HG03442 (cell line): Measurements from ENCODE around the gene ETV3.

ENCODE experiments used
- ATAC-seq: cut with Tn5 transposase; IDR thresholded peaks from one replicate; pipeline ENCODE4 v1.9.1; 2021; ENCODE audit warnings: mild to moderate bottlenecking, moderate library complexity; ENCODE audit not compliant: unreplicated experiment

ETV3 gene

DNA sequence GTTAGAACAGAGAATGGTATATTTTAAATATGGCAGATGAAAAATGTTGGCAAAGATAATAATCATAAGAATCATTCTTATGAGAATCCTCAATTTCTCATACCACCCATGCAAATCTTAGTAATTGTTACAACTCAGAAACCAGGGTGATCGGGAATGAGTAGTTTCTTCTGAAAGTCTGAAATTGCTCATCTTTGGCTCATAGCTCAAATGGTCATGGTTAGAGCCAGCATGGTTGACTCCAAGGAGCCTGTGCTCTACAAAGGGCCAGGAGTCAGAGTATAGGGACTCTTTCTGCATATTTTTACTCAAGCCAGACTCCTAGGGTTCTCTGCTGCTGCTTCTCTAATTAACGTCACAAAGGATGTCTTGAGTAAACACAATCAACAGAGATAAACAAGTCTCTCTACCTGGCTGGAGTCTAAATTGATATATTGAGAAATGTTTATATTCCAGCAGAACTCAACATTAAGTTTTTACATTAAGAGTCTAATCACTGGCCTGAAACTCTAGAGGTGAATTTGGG is 1.9 kb upstream of the ETV3 start:
- no peak for ATAC-seq

DNA sequence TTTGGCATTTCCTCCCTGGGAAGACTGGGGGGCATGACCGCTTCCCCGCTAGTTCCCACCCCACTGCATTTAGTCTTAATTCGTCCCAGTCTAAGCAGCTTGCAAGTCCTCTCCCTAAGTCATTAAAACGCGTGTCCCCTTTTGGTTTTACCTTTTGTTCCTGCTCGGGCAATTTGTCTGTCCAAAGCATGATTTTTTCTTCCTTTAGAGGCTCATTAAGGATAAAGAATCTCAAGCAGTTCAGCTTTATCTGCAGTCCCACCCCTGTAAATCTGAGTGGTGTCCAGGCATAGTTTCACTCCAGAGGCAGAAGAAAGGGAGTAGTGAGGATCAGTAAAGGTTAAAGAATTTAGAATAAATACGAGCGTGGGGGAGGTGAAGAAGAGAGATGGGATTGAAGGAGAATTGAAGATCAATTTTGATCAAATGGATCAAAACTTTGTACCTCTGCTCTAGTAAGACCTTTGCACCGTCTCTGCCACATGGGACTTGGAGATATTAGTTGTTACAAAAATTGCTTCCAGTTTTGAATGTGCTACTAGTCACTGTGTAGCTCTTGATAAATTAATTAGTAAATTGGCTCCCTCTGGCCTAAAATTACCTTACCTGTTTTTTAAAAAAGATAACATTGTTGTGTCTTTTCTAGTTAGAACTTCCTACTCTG is 989 bp upstream of the ETV3 start:
- no peak for ATAC-seq

DNA sequence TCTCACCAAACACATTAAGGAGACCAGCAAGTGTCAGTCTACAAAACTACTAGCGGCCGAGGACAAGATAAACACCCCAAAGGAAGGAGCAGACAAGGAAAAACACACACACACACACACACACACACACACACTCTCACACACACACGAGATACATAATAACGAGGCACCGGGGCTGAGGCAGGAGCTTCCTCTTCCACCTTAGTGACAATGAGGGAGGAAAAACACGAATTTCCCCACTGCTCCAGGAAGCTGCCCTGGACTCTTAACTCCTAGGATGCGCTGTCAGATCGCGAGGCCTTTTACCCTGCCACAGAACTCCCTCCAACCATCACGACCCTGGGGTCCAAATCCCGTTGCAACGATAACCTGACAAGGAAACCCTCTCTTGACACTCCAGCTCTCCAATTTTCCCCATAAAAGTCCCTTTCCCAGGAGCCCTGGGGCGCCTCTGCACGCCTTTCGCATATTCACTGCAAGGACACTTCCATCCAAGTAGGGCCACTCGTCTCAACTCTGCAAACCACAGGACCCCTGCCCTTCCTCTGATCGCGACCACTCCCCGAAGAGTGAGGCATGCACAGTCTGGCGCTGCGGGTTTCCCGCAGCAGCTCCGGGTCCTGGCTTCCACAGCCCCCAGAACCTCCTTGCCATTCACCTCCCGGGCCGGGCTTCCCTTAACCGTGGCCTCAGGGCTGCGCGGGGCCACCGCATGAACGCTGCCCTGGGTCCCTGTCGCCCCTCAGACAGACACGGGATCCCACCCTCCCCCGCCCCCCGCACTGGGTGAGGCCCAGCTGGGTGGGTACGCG is 581 bp downstream of the ETV3 start:
- peak; percentile 2 for ATAC-seq

DNA sequence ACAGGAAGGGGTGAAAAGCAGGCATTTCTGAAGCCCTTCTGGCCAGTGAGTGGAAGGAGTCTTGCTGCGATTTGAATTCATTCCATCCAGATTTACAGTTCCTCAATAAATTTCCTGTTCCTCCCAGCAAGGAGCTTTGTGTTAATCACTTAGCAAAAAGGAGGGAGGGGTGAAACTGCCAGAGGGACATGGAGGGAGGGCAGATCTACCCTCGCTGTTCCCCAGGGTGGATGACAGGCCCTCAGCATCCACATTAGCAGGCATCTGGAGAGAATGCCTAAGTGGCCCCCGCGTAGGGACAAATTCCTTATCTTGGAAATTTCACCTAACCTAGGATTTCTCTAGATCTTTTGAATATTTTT is 1.2 kb downstream of the ETV3 start:
- no peak for ATAC-seq

DNA sequence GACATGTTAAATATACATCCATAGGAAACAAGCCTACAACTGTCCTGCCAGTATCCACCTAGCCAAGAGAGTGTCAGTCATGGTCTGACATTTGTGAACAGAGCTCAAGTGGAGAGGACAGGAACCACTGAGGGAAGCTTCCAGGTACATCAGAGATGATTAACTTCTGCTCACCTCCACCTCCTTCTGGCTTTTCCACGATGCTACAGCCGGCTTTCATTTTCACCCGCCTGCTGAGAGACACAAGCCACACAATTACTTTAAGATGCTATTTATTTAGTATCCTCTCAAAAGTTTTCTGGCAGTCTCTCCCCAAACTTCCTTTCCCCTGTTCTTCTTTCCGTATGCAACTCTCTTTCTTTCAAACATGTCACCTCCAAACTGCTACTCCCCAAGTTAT is 2.1 kb downstream of the ETV3 start:
- ATAC-seq, result no peak

DNA sequence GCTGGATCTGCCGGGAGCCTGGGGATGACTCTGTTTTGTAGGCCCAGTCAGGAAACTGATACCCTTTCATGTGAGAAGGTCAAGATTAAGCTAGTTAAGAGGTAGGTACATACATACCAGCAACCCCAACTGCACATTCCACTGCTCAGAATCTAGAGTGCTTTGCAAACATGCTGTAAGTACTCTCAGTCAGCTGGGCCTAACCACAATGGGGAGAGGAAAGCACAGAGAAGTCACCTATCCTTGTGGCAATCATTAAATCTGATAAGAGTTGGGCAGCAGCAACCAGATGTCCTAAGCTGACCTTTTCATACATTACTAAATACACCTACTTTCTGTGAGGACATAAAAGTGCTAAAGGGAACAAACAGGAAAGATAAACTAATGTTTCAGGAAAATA is 2.5 kb downstream of the ETV3 start:
- ATAC-seq, result no peak

DNA sequence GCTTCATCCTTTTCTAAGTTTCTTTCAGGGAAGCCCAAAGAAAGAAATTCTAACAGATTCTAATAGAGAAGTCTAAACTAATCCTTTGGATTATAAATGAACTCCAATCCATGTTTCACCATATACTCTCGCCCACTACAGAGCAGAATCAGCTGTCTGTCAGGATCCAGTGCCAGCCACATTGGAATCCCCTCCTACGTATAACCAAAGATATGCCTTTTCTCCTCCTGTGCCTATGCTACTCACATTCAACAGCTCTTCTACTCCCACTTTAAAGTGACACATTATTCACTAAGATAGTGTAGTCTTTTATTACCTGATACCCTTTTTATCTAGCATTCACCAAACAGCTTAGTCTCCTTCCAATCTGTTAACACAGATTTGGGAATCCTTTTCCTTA is 3.1 kb downstream of the ETV3 start:
- no peak for ATAC-seq

DNA sequence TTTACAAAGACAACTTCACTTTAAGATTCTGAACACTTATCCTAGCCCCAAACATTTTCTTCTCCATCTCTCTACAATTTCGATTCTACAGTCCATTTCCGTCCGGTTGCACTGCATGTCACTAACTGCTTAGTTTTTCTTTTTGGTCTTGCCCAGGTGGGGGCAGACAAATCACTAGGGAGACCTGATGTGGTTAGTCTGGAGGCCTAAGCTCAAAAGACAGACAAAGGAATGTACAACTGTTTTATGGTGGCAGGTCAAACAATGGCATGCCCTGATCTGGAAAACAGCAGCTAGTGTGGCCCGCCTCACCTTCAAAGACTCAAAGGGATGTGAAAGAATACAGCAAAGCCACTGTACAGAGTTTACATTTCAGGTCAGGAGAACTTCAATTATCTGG is 3.8 kb downstream of the ETV3 start:
- ATAC-seq, result no peak

DNA sequence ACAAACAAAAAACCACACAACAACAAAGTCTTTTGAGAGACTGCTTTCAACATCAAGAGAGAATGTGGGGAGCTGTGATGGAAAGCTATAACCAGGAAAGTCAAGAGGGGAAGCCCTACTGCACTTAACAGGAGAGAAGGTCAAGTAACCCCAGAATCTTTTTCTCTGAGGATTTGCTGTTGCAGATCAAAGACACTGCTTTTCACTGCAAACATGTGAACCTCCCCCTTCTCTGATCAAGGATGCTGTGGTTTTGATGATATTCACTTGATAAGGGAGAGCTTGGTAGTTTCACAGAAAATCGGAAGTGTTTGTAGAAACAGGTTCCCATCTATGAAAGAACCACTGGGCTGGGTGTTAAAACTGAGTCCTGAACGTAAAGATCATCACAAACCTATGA is 4.8 kb downstream of the ETV3 start:
- ATAC-seq, result no peak

DNA sequence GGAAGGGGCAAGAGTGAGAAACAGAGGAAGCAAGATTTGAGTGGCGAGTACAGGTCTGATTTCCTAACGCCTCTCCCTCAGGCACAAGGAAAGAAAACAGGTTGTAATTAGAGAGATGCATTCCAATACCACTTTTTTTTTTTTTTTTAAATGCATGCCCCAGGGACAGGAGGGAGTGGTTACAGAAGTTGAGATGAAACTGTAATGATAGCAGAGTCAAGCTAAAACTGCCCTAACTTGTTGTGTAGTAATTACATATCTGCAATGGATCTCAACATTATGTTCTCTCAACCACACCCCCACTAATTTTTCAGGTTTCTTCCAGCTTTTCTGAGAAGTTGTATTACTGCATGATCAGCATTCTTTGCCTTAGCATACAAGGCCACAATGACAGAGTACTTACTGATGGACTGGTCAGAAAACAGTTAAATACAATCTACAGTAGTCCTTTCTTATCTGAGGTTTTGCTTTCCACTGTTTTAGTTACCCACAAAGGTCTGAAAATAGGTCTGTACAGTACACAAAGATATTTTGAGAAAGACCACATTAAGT is 5.5 kb downstream of the ETV3 start:
- ATAC-seq, result no peak

DNA sequence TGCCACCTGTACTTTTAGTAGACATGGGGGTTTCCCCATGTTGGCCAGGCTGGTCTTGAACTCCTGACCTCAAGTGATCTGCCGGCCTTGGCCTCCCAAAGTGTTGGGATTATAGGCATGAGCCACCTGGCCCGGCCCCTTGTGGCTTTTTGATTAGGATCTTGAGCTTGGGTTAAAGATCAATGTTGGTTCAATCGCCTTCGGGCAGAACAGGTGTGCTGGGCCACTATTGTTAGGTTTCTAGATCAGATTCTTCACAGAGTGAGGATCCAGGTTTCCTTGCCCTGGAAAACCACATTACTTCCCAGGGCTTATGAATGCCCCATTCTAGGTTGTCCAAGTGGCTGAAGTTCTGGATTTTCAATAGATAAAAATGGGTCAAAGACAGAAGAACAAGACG is 6.1 kb downstream of the ETV3 start:
- no peak for ATAC-seq

DNA sequence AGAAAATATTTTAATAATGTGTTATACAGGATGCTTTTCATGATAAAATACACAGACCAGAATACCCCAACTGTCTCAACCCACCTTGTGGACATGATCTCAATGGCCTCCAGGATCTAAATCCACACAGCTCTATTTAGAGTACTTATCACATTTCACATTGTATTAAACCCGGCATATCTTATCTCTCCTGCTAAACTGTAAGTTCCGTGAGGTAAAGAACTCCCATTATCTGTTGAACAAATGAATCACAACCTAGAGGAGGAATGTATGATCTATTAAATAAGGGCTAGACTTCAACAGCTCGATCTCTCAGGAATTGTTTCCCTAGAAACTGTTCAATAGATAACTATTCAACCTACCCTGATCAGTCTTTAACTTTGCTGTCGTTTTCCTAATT is 6.9 kb downstream of the ETV3 start:
- no peak for ATAC-seq

DNA sequence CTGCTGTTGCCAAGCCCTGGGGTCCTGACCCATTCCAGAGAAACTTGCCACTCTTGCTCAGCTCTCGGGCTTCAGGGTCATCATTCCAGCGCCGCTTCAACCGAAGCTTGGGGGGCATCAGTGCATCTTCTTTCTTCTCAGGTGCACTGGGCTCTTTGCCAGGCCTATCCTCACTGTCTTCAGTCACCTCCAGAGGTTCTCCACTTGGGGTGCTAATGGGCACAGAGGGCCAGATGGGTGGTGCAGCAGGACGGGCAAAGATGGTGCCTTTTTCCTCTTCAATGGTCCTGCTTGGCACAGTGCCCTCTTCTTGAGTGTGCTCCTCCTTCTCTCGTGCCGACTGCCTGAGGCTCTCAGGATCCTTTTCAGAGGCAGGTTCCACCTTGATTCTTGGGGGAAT is 13.3 kb downstream of the ETV3 start:
- no peak for ATAC-seq

DNA sequence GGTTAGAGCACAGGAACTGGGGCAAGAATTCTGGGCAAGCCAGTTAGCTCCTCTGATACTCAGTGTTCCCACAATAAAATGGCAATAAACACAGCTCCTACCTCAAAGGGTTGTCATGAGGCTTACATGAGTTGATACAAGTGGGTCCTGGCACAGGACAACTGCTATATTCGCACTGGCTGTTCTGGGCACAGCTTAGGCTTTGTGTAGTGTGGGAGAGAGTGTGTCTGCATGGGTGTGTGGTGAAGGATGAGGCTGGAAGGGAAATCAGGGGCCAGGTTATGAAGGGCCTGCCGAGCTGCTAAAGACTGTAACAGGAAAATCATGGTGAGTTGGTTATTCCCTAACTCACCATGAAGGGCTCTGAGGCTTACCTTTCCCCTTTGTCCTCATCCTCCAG is 18.7 kb downstream of the ETV3 start:
- no peak for ATAC-seq

DNA sequence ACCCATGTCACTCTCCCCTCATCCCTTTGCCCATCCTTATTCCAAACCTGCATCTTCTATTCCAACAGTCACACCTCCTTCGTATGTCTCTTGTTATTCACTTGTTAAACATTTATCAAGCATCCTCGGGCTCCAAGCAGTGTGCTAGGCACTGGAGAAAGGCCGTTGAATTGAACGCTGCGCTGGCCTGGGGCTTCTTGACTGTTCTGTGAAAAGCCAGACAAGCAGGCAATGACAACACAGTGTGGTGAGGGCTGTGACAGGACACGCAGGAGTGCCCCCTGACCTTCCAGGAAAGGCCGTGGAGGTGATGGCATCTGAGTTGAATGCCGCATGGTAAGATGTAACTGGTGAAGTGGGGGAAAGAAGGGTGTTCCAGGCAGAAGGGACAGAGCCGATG is 19.2 kb downstream of the ETV3 start:
- ATAC-seq, result no peak

DNA sequence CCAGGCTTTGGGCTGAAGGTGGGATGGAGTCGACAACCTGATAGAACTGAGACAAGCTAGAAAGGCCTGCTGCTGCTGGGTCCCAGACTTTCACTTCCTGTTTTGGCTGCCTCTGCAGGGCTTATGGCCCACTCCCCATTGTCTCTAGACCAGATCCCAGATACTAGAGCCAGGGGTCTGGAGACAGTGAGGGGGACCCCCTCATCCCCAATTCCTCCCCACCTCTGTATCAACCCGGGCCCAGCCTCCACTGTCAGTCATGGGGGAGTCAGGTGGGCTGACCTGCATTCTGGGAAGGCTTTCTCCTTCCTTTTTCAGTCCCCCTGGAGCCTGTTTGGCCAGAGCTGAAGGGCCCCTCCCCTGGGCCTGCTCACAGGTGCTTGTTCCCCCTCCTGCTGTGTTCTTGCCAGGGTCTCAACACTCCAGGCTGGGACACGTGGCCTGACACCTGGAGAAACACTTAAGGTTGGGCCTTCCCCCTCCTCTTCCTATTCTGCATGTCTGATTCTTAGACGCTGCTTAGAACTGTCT is 20.6 kb downstream of the ETV3 start:
- ATAC-seq, result no peak

DNA sequence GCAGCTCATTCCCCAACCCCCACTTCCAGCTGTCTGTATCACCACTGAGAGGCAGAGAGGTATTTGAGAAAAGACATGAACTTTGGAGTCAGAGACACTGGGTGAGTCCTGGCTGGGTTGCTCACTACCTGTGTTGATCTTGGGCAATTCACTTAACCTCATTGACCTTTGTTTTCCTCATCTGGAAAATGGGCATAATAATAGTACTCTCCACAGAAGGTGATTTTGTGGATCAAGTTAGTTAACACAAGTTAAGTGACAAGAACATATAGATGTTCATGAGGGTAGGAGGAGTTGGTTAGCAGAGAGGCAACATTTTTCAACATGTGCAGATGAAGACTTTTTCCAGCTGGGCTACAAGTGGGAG is 21.5 kb downstream of the ETV3 start:
- no peak for ATAC-seq

DNA sequence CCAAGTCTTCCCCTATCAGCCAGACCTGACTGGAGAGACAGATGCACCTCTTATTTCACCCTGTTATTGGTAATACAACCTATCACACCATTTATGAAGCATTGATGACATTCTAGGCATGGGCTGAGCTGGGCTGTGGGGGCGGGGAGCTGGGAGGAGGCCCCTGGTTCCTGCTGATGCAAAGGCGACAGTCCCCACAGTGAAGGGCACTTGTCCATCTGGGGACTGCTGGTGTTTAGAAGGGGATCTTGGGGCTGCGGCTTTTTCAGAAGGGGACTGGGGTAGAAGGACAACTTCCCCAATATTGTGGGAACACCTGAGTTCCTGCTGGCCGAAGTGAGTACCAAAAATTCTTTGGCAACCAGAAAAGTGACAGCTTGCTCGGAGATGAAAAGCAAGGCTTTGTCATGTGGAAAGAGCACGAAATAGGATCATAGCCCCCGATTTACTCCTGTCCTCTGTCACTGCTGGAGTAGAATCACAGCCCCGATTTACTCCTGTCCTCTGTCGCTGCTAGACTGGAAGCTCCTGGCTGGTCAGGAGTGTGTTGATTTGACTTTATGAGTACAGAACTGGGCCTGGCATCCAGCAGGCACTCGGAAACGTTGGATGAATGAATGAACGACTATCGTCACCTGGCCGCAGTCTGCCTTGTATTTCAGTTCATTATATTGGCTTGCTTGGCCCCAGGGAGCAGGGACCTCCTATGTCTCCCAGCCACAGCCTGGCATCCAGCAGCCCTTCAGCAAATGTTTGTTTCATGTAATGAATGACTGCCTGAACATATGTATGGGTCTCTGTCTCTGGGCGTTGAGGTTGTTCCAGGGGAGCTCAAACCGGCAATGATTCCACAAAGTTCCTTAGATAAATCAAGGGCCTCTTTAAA is 22.1 kb downstream of the ETV3 start:
- no peak for ATAC-seq

DNA sequence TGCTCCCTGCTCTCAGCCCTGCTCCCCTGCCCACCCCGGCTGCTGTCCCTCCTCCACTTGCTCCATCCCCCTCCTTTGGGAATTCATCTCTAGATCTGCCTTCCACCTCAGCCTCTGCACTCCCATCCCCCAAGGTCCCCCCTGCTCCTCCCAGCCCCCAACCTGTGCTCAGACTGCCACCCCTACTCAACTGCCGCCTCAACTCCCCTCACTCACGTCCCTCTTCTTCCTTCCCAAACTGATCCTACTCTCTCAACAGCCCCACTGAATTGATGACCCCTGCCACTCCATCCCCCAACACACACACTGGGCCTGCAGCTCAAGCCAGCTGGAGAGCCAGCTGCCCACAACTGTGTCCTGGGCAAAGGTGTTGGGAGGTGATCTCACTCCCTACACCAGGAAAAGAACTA is 22.8 kb downstream of the ETV3 start:
- no peak for ATAC-seq

DNA sequence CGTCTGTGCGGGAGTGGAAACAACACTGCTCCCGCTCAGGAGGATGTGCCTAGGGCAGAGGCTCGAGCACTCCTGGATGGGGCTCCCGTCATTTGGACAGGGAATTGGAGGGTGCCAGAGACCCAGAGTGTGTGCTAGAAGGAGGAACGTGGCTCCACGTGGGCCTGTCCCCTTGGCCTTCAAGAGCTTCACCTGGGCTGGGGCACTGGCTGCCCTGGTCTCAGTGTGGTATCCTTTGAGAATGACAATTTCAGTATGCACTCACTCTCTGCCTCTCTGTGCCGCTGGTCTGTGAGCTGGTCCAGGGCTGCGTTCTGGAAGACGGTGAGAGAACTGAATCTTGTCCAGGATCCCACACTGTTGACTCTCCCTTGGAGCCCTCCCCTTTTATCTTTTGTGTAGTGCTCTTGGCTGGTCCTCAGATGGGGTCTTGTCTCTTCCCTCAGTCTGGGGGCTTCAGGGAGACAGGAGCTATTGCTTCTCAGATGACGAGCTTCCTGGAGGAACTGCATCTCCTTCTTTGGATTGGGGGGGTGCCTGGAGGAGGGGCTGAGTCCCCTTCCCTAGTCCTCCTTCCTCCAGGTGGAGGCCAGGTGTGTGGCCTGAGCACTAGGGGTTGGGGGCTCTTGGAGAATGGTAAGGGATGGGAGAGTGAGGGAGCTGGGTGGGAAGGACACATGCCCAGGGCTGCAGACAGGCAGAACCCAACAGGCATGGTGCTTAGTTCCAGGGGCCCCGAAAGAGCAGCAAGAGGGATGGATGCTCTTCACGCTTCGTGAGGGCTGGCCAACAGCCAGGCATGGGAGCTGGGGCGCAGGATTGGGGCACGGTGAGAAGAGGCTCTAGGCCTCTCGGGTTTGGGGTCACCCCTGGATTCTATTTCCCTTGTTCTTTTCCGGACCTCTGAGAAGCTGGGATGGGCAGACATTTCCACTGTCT is 23.7 kb downstream of the ETV3 start:
- ATAC-seq, result no peak
